SK-N-SH treated with all-trans-retinoic acid at 6 μM for 48 hours (cell line): ENCODE measurements around the gene PTPRJ.

Experiments used
- ATAC-seq: fragments of 200-7000 bp; cut with Tn5 transposase; 3 replicates; pipeline ENCODE4 v1.9.1; 2020; ENCODE audit warnings: mild to moderate bottlenecking, moderate library complexity
- ARNTL ChIP-seq: fragments of 450-650 bp; formaldehyde crosslinking; IDR thresholded peaks from 2 replicates; pipeline ENCODE4 v1.5.0; 2020; ENCODE audit warnings: low read depth, mild to moderate bottlenecking, moderate library complexity, borderline replicate concordance
- BACH2 ChIP-seq: fragments of 250-450 bp; sonication (Bioruptor Pico); IDR thresholded peaks from 2 replicates; pipeline ENCODE4 v1.9.0; 2021; ENCODE audit warnings: mild to moderate bottlenecking, borderline replicate concordance
- CSDC2 ChIP-seq: fragments of 250-450 bp; sonication (Bioruptor Pico); IDR thresholded peaks from 2 replicates; pipeline ENCODE4 v1.5.0; 2020; ENCODE audit warnings: mild to moderate bottlenecking, moderate library complexity
- CSRNP3 ChIP-seq: fragments of 250-450 bp; sonication (Bioruptor Pico); IDR thresholded peaks from 2 replicates; pipeline ENCODE4 v1.5.1; 2021; ENCODE audit warnings: mild to moderate bottlenecking, moderate library complexity
- ESRRG ChIP-seq: fragments of 250-450 bp; sonication (Bioruptor Pico); IDR thresholded peaks from 2 replicates; pipeline ENCODE4 v1.6.1; 2021; ENCODE audit warnings: mild to moderate bottlenecking
- GLIS3 ChIP-seq: fragments of 250-450 bp; sonication (Bioruptor Pico); IDR thresholded peaks from 2 replicates; pipeline ENCODE4 v1.5.0; 2020; ENCODE audit warnings: mild to moderate bottlenecking, moderate library complexity
- ISL1 ChIP-seq: fragments of 250-450 bp; sonication (Bioruptor Pico); IDR thresholded peaks from 2 replicates; pipeline ENCODE4 v2.1.2; 2022; ENCODE audit warnings: mild to moderate bottlenecking, moderate library complexity
- OSR1 ChIP-seq: fragments of 250-450 bp; sonication (Bioruptor Pico); IDR thresholded peaks from 2 replicates; pipeline ENCODE4 v1.8.0; 2022; ENCODE audit warnings: moderate library complexity, mild to moderate bottlenecking, inconsistent platforms
- PPARA ChIP-seq: fragments of 250-450 bp; sonication (Bioruptor Pico); IDR thresholded peaks from 2 replicates; pipeline ENCODE4 v1.5.0; 2020; ENCODE audit warnings: mild to moderate bottlenecking, borderline replicate concordance
- RARB ChIP-seq: fragments of 250-450 bp; sonication (Bioruptor Pico); IDR thresholded peaks from 2 replicates; pipeline ENCODE4 v1.8.0; 2021; ENCODE audit warnings: mild to moderate bottlenecking, moderate library complexity
- SNAI2 ChIP-seq: fragments of 250-450 bp; sonication (Bioruptor Pico); IDR thresholded peaks from 2 replicates; pipeline ENCODE4 v1.5.0; 2020; ENCODE audit warnings: mild to moderate bottlenecking, moderate library complexity
- TCF4 ChIP-seq: fragments of 250-450 bp; sonication (Bioruptor Pico); IDR thresholded peaks from 2 replicates; pipeline ENCODE4 v1.8.0; 2021; ENCODE audit warnings: mild to moderate bottlenecking, moderate library complexity, borderline replicate concordance
- TOX ChIP-seq: fragments of 250-450 bp; sonication (Bioruptor Pico); IDR thresholded peaks from 2 replicates; pipeline ENCODE4 v1.8.0; 2021; ENCODE audit warnings: mild to moderate bottlenecking, moderate library complexity, borderline replicate concordance
- ZC3H10 ChIP-seq: fragments of 250-450 bp; sonication (Bioruptor Pico); IDR thresholded peaks from 2 replicates; pipeline ENCODE4 v1.5.1; 2021; ENCODE audit warnings: mild to moderate bottlenecking, moderate library complexity
- ZFP3 ChIP-seq: fragments of 250-450 bp; sonication (Bioruptor Pico); IDR thresholded peaks from 2 replicates; pipeline ENCODE4 v1.5.0; 2020; ENCODE audit warnings: mild to moderate bottlenecking, moderate library complexity
- ZNF565 ChIP-seq: fragments of 450-650 bp; formaldehyde crosslinking; conservative IDR thresholded peaks from 2 replicates; pipeline ENCODE4 v1.5.0; 2020; ENCODE audit warnings: low read depth, mild to moderate bottlenecking, moderate library complexity
- ZNF70 ChIP-seq: fragments of 450-650 bp; formaldehyde crosslinking; IDR thresholded peaks from 2 replicates; pipeline ENCODE4 v1.5.0; 2020; ENCODE audit warnings: mild to moderate bottlenecking, moderate library complexity
- ZNF8 ChIP-seq: fragments of 450-650 bp; formaldehyde crosslinking; IDR thresholded peaks from 2 replicates; pipeline ENCODE4 v1.5.0; 2020; ENCODE audit warnings: mild to moderate bottlenecking, moderate library complexity
- TF ChIP-seq, protein P1 (sequence below): fragments of 250-450 bp; sonication (Bioruptor Pico); IDR thresholded peaks from 2 replicates; pipeline ENCODE4 v1.5.1; 2020; ENCODE audit warnings: low read depth, mild to moderate bottlenecking, moderate library complexity
- TF ChIP-seq, protein P2 (sequence below): fragments of 250-450 bp; sonication (Bioruptor Pico); IDR thresholded peaks from 2 replicates; pipeline ENCODE4 v1.8.0; 2021; ENCODE audit warnings: low read depth, mild to moderate bottlenecking, moderate library complexity, borderline replicate concordance
- TF ChIP-seq, protein P3 (sequence below): fragments of 250-450 bp; sonication (Bioruptor Pico); IDR thresholded peaks from 2 replicates; pipeline ENCODE4 v1.5.0; 2020; ENCODE audit warnings: mild to moderate bottlenecking, moderate library complexity
- TF ChIP-seq, protein P4 (sequence below): fragments of 250-450 bp; sonication (Bioruptor Pico); IDR thresholded peaks from 2 replicates; pipeline ENCODE4 v1.8.0; 2020; ENCODE audit warnings: mild to moderate bottlenecking, moderate library complexity, borderline replicate concordance

The PTPRJ gene

DNA sequence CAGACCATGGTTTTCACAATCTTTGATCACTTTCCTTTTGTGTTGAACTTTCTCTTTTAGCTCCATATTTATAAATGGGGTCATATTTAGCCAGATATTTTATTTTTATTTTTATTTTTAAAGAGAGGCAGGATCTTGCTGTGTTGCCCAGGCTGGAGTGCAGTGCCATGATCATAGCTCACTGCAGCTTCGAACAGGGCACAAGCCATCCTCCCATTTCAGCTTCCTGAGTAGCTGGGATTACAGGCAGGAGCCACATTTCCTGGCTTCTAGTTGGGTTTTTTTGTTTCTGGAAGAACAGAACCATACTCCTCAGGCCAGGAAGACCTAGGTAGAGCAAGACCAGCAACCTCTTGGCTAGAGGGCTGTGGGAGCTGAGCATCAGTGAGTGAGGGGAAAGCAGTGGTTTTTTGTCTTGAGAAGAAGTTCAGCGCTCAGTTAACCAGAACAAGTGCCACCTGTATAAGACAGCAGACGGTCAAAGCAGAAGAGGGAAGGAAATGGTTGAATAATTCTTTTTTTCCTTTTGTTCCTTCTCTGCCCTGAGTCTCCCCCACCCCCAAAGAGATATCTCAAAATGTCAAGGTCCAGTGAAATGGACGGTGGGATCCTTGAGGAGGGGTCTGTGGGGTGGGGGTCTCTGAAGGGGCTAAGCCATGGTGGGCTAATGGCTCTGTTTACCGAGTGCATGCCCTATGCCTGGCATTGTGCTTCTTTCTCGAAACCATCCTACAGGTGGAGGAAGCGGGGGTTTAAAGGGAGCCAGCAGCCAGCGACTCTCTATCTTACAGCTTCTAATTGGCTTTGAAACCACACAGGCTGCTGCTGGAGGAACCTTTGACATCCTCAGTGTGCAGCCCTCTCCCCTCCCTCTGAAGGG, 63.0 kb downstream of the PTPRJ start:
- TF ChIP-seq ISL1 (CRISPR knock-in tag): no peak
- TF ChIP-seq, protein P1, sequence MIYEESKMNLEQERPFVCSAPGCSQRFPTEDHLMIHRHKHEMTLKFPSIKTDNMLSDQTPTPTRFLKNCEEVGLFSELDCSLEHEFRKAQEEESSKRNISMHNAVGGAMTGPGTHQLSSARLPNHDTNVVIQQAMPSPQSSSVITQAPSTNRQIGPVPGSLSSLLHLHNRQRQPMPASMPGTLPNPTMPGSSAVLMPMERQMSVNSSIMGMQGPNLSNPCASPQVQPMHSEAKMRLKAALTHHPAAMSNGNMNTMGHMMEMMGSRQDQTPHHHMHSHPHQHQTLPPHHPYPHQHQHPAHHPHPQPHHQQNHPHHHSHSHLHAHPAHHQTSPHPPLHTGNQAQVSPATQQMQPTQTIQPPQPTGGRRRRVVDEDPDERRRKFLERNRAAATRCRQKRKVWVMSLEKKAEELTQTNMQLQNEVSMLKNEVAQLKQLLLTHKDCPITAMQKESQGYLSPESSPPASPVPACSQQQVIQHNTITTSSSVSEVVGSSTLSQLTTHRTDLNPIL (CRISPR knock-in tag): no peak
- TF ChIP-seq ZNF70 (CRISPR knock-in tag): no peak
- no peak for TF ChIP-seq ESRRG
- TF ChIP-seq ARNTL (CRISPR knock-in tag): no peak
- no peak for TF ChIP-seq ZNF8 (CRISPR knock-in tag)
- no peak for TF ChIP-seq RARB (CRISPR knock-in tag)
- no peak for TF ChIP-seq ZNF565
- TF ChIP-seq CSRNP3 (CRISPR knock-in tag): no peak
- TF ChIP-seq PPARA: no peak
- TF ChIP-seq GLIS3: no peak
- TF ChIP-seq, protein P2, sequence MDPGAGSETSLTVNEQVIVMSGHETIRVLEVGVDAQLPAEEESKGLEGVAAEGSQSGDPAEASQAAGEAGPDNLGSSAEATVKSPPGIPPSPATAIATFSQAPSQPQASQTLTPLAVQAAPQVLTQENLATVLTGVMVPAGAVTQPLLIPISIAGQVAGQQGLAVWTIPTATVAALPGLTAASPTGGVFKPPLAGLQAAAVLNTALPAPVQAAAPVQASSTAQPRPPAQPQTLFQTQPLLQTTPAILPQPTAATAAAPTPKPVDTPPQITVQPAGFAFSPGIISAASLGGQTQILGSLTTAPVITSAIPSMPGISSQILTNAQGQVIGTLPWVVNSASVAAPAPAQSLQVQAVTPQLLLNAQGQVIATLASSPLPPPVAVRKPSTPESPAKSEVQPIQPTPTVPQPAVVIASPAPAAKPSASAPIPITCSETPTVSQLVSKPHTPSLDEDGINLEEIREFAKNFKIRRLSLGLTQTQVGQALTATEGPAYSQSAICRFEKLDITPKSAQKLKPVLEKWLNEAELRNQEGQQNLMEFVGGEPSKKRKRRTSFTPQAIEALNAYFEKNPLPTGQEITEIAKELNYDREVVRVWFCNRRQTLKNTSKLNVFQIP (CRISPR knock-in tag): no peak
- TF ChIP-seq ZFP3: no peak
- no peak for TF ChIP-seq TOX (CRISPR knock-in tag)
- no peak for TF ChIP-seq SNAI2 (CRISPR knock-in tag)
- TF ChIP-seq, protein P3, sequence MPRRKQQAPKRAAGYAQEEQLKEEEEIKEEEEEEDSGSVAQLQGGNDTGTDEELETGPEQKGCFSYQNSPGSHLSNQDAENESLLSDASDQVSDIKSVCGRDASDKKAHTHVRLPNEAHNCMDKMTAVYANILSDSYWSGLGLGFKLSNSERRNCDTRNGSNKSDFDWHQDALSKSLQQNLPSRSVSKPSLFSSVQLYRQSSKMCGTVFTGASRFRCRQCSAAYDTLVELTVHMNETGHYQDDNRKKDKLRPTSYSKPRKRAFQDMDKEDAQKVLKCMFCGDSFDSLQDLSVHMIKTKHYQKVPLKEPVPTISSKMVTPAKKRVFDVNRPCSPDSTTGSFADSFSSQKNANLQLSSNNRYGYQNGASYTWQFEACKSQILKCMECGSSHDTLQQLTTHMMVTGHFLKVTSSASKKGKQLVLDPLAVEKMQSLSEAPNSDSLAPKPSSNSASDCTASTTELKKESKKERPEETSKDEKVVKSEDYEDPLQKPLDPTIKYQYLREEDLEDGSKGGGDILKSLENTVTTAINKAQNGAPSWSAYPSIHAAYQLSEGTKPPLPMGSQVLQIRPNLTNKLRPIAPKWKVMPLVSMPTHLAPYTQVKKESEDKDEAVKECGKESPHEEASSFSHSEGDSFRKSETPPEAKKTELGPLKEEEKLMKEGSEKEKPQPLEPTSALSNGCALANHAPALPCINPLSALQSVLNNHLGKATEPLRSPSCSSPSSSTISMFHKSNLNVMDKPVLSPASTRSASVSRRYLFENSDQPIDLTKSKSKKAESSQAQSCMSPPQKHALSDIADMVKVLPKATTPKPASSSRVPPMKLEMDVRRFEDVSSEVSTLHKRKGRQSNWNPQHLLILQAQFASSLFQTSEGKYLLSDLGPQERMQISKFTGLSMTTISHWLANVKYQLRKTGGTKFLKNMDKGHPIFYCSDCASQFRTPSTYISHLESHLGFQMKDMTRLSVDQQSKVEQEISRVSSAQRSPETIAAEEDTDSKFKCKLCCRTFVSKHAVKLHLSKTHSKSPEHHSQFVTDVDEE (CRISPR knock-in tag): no peak
- no peak for TF ChIP-seq ZC3H10 (CRISPR knock-in tag)
- ATAC-seq: no peak

DNA sequence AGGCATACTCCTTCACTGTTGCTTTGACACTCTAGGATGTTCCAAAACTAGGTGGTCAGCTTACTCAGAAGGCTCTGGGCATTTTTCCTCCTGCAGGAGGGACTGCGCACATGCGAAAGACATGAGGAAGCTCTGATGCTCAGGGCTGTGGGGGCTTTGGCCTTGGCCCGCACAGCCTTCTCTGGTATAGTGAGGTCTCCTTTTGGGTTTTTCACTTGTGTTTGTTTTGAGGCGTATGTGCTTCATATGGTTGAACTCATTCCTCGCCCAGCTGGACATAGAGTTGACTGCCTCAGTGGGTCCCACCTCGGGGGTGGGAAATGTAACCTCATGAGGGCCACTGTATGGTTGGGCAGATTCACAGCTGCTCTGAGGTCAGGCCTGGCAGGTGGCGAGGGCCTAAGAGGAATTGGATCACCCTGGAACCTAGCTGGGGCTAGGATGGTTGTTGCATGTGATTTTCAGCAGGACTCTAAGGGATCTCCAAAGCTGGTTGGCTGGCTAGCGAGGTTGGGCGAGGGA, 63.7 kb downstream of the PTPRJ start:
- no peak for TF ChIP-seq ISL1 (CRISPR knock-in tag)
- no peak for TF ChIP-seq TCF4 (CRISPR knock-in tag)
- no peak for TF ChIP-seq OSR1
- no peak for ATAC-seq

DNA sequence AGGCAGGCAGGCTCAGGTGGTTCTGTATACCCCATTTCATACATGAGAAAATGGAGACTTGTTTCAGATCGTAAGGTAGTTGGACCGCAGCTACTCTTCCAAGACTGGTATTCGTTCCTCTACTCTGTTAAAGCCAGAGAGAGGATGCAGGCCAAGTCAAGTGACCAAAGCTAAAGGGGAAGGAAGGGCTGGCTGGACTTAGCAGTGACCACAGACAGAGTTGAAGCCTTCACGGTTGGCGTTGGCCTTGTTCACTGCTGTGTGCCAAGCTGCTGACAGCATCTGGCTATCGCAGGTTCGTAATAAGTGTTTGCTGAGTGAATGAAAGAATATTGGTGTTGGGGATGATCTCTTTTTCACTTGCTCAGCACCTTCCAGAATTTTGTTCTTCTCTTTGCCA, 64.2 kb downstream of the PTPRJ start:
- no peak for ATAC-seq
- TF ChIP-seq, protein P2 (CRISPR knock-in tag): no peak

- no peak for ATAC-seq
- TF ChIP-seq GLIS3 (no peak), OSR1 (no peak), ARNTL (CRISPR knock-in tag) (no peak), SNAI2 (CRISPR knock-in tag) (no peak), TCF4 (CRISPR knock-in tag) (no peak), ESRRG (no peak), BACH2 (CRISPR knock-in tag) (no peak), TOX (CRISPR knock-in tag) (no peak), PPARA (no peak), CSDC2 (CRISPR knock-in tag) (no peak), ZFP3 (no peak), CSRNP3 (CRISPR knock-in tag) (no peak), ZNF8 (CRISPR knock-in tag) (no peak), ZNF70 (CRISPR knock-in tag) (no peak)
- TF ChIP-seq, protein P4, sequence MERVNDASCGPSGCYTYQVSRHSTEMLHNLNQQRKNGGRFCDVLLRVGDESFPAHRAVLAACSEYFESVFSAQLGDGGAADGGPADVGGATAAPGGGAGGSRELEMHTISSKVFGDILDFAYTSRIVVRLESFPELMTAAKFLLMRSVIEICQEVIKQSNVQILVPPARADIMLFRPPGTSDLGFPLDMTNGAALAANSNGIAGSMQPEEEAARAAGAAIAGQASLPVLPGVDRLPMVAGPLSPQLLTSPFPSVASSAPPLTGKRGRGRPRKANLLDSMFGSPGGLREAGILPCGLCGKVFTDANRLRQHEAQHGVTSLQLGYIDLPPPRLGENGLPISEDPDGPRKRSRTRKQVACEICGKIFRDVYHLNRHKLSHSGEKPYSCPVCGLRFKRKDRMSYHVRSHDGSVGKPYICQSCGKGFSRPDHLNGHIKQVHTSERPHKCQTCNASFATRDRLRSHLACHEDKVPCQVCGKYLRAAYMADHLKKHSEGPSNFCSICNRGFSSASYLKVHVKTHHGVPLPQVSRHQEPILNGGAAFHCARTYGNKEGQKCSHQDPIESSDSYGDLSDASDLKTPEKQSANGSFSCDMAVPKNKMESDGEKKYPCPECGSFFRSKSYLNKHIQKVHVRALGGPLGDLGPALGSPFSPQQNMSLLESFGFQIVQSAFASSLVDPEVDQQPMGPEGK (CRISPR knock-in tag): no peak
Observed at GRCh38 chr11:48045536-48045935, 65.2 kb downstream of the PTPRJ start.
